ENCODE results near the gene CLN6.

- TF ChIP-seq REST (IDR thresholded peaks at IDR 0.05; ENCODE audit: insufficient read depth in 1 of 2, low read depth in 2 of 2, low read length in 1 of 2) (no peak), CTCF (IDR thresholded peaks at IDR 0.05) (no peak), SIN3A (IDR thresholded peaks at IDR 0.05; ENCODE audit: borderline replicate concordance, insufficient read depth, low read depth, low read length) (no peak), POLR2AphosphoS5 (IDR thresholded peaks at IDR 0.05; ENCODE audit: low read depth, low read length) (no peak)
These were observed 38.9 kb upstream of the CLN6 start for GRCh38 chr15:68268405-68268804.
